M059J (cell line): Measurements from ENCODE around the gene MVD. TPM values are rescaled to one million over a fixed set of nuclear protein-coding genes. Genes with fewer than 3 reads are reported as not detected.

ENCODE experiments used
- DNase-seq: peaks from one replicate; pipeline ENCODE4 v3.0.0-alpha.2; 2012; ENCODE audit warnings: low read depth
- total RNA-seq: library from RNA; depleted of rRNA; stranded (reverse); fragments of >200 nt; shearing (Covaris generic); gene quantifications from 2 replicates; pipeline ENCODE4 v1.2.3, GENCODE V29; 2014; rRNA removed

The MVD gene, protein sequence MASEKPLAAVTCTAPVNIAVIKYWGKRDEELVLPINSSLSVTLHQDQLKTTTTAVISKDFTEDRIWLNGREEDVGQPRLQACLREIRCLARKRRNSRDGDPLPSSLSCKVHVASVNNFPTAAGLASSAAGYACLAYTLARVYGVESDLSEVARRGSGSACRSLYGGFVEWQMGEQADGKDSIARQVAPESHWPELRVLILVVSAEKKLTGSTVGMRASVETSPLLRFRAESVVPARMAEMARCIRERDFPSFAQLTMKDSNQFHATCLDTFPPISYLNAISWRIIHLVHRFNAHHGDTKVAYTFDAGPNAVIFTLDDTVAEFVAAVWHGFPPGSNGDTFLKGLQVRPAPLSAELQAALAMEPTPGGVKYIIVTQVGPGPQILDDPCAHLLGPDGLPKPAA
- 39.9 and 42.4 TPM in 2 replicates for total RNA-seq

DNA sequence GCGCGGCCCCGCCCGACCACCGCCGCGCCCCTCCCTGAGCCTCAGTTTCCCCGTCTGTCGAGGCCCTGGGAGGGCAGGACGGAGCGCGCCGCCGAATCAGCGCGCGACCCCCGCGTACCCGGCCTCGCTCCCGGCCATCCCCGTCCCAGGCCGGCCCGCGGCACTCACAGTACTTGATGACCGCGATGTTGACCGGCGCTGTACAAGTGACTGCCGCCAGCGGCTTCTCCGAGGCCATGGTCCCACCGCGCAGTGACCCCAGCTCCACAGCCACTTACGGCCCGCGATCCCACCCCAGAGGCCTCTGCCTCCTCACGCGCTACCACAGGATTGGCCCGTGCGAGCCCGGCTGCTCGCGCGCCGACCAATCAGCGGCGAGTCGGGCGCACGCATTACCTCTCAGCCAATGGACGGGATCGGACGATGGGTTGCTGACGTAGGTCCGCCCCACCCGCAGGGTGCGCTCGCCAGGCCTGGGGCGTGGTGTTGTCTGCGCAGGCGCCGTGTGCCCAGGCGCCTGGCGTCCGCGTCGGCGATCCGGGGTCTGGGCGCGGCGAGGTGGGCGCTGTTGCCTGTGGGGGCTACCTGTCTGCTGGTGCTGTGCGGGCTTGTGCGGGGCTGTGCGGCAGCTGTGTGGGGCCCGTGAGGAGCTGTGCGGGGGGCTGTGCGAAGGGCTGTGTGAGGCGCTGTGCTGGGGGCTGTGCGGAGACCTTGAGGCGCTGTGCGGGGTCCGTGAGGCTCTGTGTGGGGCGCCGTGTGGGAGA lies at the start of gene MVD:
Gene MVD, minus strand, starts transcription at position 249 of the 764 bp plus-strand sequence. Its CDS starts 11 bp downstream, at position 238.
- DNase-seq = peak; percentile 97

GRCh38 chr16:88712362-88712979 lies 49.6 kb upstream of the MVD start:
- no peak for DNase-seq

GRCh38 chr16:88711750-88712340 lies 49.0 kb upstream of the MVD start:
- no peak for DNase-seq

GRCh38 chr16:88710556-88710955 lies 47.7 kb upstream of the MVD start:
- no peak for DNase-seq

- DNase-seq = no peak
These were observed 44.3 kb upstream of the MVD start for GRCh38 chr16:88706965-88707826.

GRCh38 chr16:88706229-88706964 lies 43.5 kb upstream of the MVD start, which contains the start of the genes CTU2 and RNF166:
Gene CTU2 (plus strand): TSS chr16:88706503. CDS start chr16:88706531, 28 bp downstream.
Gene RNF166 (minus strand): TSS chr16:88706408. CDS start chr16:88706325, 83 bp downstream.
- DNase-seq = peak; percentile 83

DNA sequence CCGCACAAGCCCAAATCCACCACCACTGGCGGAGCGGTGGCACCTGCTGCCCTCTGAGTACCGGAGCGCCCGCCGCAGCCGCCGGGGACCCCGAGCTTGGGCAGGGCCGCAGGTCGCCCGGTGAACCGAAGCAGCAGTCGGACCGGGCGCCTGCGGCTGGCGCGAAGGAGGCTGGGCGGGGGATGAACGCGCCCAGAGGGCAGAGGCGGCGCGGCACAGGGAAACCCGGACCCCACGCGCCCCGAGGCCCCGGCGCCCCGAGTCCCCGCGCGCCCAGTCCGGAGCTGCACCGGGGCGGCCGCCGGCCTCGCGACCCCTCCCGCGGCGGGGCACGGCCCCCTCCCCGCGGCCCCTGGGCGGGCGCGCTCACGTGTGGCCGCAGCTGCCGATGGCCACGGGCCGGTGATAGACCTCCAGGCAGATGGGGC lies 42.9 kb upstream of the MVD start:
- no peak for DNase-seq

DNA sequence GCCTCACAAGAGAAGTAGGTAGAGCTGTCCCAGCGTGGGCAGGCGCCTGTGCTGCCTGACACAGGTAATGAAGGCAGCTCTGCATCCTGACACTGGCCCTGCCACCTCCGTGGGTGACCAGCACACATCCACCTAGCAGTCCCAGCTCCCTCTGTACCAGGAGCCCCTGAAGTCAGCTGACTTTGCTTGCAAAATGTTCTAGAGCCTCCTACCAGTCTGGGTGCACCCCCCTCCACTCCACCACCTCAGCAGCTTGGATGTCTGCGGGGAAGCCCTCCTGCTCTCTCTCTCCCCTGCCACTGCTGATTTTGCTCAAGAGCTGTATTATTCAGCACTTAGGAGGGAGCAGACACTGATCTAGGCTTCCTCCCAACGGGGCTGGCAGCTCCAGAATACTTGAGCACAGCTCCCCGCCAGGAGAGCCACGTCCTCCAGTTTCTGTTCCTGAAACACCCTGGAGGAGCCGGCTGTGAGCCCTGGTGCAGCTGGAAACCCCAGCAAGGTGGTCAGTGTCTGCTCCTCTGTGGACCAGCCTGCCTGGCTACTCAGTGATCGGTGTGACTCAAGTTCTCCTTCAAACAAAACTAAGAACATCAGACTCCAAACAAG lies 42.3 kb upstream of the MVD start:
- peak; percentile 12 for DNase-seq

GRCh38 chr16:88703486-88704309 lies 40.8 kb upstream of the MVD start:
- DNase-seq = no peak

DNA sequence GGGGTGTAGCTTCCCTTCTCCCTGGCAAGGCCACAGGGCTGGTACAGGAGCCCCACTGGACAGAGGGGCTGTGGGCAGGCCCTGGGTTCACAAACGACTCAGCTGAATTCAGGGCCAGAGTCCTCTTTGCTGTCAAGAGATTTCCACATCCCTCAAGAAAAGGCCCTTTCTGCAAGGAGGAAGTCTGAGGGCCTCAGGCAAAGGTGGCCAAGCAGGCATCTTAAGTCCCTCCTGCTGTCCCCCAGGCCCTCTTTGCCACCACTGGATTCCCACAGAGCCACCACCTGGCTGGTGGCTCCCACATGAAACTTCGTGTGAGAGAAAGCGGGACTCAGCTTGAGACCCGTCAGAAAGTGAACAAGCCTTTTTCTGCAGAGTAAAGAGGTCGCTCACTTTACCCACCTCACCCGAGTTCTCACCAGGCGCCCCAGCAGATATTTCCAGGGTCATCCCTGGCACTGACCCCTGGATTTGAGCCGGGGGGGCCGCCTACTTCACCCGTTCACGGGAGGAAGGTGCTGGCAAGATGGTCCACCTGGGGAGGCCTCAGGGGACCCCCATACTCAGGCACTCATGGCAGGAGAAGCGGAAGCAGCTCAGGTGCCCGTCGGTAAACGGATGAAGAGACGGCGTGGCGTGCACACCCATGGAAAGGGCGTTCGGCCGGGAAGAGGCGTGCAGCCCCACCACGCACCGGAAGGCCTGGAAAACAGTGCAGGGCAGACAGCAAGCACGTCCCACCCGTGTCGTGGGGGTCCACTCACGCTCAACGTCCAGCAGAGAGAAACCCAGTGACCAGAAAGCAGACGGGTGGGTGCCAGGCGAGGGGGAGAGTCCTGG lies 39.7 kb upstream of the MVD start:
- no peak for DNase-seq

DNA sequence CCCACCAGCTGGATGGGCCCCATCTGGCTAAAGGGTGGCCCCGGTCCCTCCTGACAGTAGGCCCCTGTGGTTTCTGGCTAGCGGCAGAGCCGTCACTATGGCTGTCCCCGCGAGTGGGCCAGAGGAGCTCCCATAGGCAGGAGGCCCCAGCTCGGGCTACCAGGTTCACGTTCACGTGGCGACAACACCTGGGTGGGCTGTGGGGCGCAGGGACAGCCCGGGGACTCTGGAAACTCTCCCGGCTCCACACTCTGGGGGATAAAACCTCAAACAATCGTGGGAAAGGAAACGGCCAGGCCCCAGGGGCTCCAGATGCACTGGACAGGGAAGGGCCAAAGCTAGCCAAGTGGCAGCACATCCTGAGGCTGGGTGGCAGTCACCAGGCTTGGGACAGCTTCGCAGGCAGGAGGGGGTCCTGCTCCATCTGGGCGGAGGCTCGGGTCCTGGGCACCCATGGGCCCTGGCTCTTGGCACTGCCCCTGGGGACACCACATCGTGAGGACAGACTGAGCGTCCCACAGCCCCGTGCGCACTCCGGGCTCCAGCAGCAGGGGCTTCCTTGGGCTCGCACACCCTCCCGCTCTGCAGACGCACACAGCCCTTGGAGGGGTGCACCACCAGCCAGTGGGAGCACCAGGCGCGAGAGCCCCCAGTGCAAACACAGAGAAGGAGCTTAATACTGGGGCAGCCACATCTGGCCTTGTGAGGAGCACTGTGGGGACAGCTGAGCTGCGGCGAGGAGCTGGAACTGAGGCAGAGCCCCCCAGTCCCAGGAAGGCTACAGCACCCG lies 38.9 kb upstream of the MVD start:
- DNase-seq = no peak

DNA sequence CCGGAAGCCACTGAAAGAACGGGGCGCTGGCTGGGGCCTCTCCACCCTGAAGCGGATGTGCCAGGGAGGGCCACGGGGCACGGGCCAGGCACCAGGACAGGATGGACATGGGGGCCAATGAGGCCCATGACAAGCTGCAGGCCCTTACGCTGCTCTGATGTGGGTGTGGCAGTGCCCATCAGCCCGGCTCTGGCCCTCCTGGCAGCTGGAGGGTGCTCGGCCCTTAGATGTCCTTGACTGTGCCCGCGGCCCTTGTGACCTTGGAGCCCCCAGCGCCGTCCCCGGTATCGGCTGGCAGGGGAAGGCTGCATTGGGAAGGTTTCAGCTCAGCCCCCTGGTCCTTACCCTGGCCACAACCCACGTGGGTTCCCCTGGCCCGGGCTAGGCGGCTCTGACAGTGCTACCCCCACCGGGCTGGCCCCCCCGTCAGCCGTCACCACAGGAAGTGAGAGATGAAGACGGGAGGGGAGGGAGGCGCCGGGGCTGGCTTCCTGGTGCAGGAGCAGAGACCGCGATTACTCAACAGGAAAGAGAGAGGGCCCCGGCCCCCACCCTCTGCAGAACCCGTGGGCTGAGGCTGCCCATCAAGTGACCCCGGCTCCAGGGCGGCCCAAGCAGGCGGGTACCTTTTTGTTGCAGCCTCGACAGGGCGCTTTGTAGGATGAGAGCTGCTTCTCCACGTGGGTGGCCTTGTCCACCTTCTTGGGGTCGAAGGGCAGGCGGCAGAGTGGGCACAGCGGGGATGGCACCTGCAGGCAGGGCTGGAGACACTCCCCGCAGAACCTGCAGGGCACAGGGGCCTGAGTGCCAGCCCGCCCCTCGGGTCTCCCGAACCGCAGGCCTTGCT lies 38.0 kb upstream of the MVD start:
- DNase-seq = peak; percentile 49

GRCh38 chr16:88700322-88700635 lies 37.4 kb upstream of the MVD start:
- DNase-seq = no peak

DNA sequence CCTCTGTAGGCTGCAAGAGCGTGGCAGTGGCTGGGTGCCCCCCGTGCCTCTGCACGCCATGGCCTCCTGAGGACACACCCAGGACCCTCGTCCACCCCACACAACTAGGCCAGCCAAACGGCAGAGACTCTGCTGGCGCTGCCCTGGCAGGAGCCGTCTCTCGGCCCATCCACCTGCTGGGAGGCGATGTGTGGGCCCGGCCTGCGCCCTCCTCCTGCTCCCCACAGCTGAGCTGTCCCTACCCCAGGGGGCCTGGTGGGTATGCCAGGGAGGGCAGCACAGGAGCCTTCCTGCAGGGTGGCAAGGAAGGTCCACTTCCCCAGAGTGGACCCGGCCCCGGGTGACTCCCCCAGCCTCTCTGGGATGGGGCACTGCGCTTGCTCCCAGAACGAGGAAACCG lies 36.3 kb upstream of the MVD start:
- DNase-seq = no peak

DNA sequence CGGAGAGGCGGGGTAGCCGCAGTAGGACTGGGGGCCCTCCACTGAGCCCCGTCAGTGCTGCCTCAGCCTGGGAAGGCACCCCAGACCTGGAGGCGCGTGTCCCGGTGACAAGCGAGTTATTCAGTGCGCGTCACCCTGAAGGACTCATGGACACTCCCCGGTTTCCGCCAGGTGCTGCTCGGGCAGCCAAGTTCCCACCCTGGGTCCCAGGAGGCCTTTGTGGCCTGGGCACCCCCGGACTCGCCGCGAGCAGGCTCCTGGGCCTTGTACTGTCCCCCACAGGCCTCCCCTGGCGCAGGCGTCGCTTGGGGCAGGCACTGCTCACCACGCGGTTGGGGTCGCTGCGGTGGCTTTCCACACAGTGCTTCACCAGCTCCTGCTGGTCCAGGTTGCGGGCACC lies 35.8 kb upstream of the MVD start:
- no peak for DNase-seq
